IMR-90 (cell line): Measurements from ENCODE around the gene RNF34. TPM values are rescaled to one million over a fixed set of nuclear protein-coding genes. Genes with fewer than 3 reads are reported as not detected.

ENCODE experiments used
- ATAC-seq: fragments of 200-7000 bp; cut with Tn5 transposase; 2 replicates; pipeline ENCODE4 v1.9.1; 2020; ENCODE audit warnings: low read depth, mild to moderate bottlenecking, moderate library complexity
- BruUV-seq: library from RNA; stranded (reverse); fragments of 400-500 nt; replicated peaks from 2 replicates; lab custom pipeline; 2021; lab: Mats Ljungman, UMichigan
- CTCF ChIA-PET: fragments of 300-600 bp; formaldehyde crosslinking; extraction: SDS; loops from one replicate; lab custom pipeline; 2021; ENCODE audit warnings: antibody characterized with exemption; lab: Yijun Ruan, JAX
- POLR2A ChIA-PET: fragments of 300-600 bp; sonication (Branson Sonifier 250); formaldehyde crosslinking; loops from one replicate; lab custom pipeline; 2022; ENCODE audit warnings: antibody characterized with exemption; ENCODE audit not compliant: unreplicated experiment; lab: Charles Lee
- DNase-seq: peaks from one replicate; pipeline ENCODE4 v3.0.0; 2013
- H2AFZ ChIP-seq: replicated peaks from 2 replicates; pipeline ENCODE3; 2013; ENCODE audit warnings: low read length, mild to moderate bottlenecking; ENCODE audit not compliant: poor library complexity
- H2AK5ac ChIP-seq: 2 replicates; pipeline ENCODE4 v1.6.1; 2013; ENCODE audit warnings: low read depth, low read length, inconsistent platforms
- H2AK9ac ChIP-seq: replicated peaks from 2 replicates; pipeline ENCODE3; 2013; ENCODE audit warnings: mild to moderate bottlenecking, low read depth, low read length, moderate library complexity; ENCODE audit not compliant: poor library complexity
- H2BK120ac ChIP-seq: 2 replicates; pipeline ENCODE4 v1.6.1; 2013; ENCODE audit warnings: low read depth, low read length, inconsistent platforms
- H2BK15ac ChIP-seq: 3 replicates; pipeline ENCODE4 v1.6.1; 2013; ENCODE audit warnings: low read depth, low read length, inconsistent platforms
- H2BK20ac ChIP-seq: 2 replicates; pipeline ENCODE4 v1.6.1; 2013; ENCODE audit warnings: low read depth, mild to moderate bottlenecking, inconsistent platforms, low read length, moderate library complexity
- H2BK5ac ChIP-seq: 2 replicates; pipeline ENCODE4 v1.6.1; 2013; ENCODE audit warnings: mild to moderate bottlenecking, low read depth, low read length, inconsistent platforms; ENCODE audit not compliant: poor library complexity, severe bottlenecking
- H3K14ac ChIP-seq: replicated peaks from 2 replicates; pipeline ENCODE4 v1.6.1; 2013; ENCODE audit warnings: low read depth, low read length, inconsistent platforms
- H3K18ac ChIP-seq: 2 replicates; pipeline ENCODE4 v1.6.1; 2013; ENCODE audit warnings: low read depth, low read length, control low read depth
- H3K23ac ChIP-seq: 2 replicates; pipeline ENCODE4 v1.6.1; 2013; ENCODE audit warnings: low read depth, low read length, inconsistent platforms
- H3K27ac ChIP-seq: 2 replicates; pipeline ENCODE4 v1.5.1; 2013; ENCODE audit warnings: mild to moderate bottlenecking, control low read depth, low read length; ENCODE audit not compliant: insufficient read depth
- H3K27me3 ChIP-seq: 2 replicates; pipeline ENCODE4 v1.6.1; 2013; ENCODE audit warnings: low read length; ENCODE audit not compliant: control insufficient read depth, insufficient read depth
- H3K36me3 ChIP-seq: 2 replicates; pipeline ENCODE4 v1.6.1; 2013; ENCODE audit warnings: low read length, mixed read lengths; ENCODE audit not compliant: control insufficient read depth, insufficient read depth
- H3K4ac ChIP-seq: 2 replicates; pipeline ENCODE4 v1.6.1; 2013; ENCODE audit warnings: low read depth, low read length, inconsistent platforms
- H3K4me1 ChIP-seq: 2 replicates; pipeline ENCODE4 v1.6.1; 2013; ENCODE audit warnings: low read length, mixed read lengths; ENCODE audit not compliant: control insufficient read depth, insufficient read depth
- H3K4me2 ChIP-seq: 2 replicates; pipeline ENCODE4 v1.6.1; 2013; ENCODE audit warnings: low read depth, mild to moderate bottlenecking, control low read depth, low read length, moderate library complexity
- H3K4me3 ChIP-seq: 2 replicates; pipeline ENCODE4 v1.5.1; 2013; ENCODE audit warnings: low read depth, mild to moderate bottlenecking, control low read depth, low read length, moderate library complexity; ENCODE audit not compliant: insufficient read depth
- H3K56ac ChIP-seq: 2 replicates; pipeline ENCODE4 v1.6.1; 2013; ENCODE audit warnings: low read length, inconsistent platforms; ENCODE audit not compliant: insufficient read depth; ENCODE audit errors: extremely low read depth
- H3K79me1 ChIP-seq, 2 experiments: 2 replicates each; pipeline ENCODE4 v1.6.1; 2013; ENCODE audit warnings: low read length in 2 of 2, inconsistent platforms in 1 of 2, low read depth in 1 of 2
- H3K9ac ChIP-seq: 2 replicates; pipeline ENCODE4 v1.6.1; 2013; ENCODE audit warnings: low read depth, low read length, control low read depth
- H3K9me1 ChIP-seq: 2 replicates; pipeline ENCODE4 v1.6.1; 2013; ENCODE audit warnings: low read length, inconsistent platforms; ENCODE audit not compliant: insufficient read depth
- H3K9me3 ChIP-seq: 2 replicates; pipeline ENCODE4 v1.6.1; 2013; ENCODE audit warnings: low read length; ENCODE audit not compliant: control insufficient read depth, insufficient read depth
- H4K20me1 ChIP-seq: 2 replicates; pipeline ENCODE4 v1.6.1; 2013; ENCODE audit warnings: low read length, inconsistent platforms; ENCODE audit not compliant: insufficient read depth
- H4K5ac ChIP-seq: 2 replicates; pipeline ENCODE4 v1.6.1; 2013; ENCODE audit warnings: mild to moderate bottlenecking, low read depth, low read length, control low read depth
- H4K8ac ChIP-seq, 2 experiments: 2 replicates each; pipeline ENCODE4 v1.6.1; 2013; ENCODE audit warnings: low read depth in 2 of 2, low read length in 2 of 2, control low read depth in 1 of 2, inconsistent platforms in 1 of 2
- H4K91ac ChIP-seq: 2 replicates; pipeline ENCODE4 v1.6.1; 2013; ENCODE audit warnings: low read depth, low read length, inconsistent platforms; ENCODE audit not compliant: insufficient read depth
- BHLHE40 ChIP-seq: fragments of 150-350 bp; IDR thresholded peaks from 2 replicates; pipeline ENCODE4 v1.6.1; 2016; ENCODE audit warnings: mild to moderate bottlenecking, low read depth, low read length
- CEBPB ChIP-seq: IDR thresholded peaks from 2 replicates; pipeline ENCODE4 v1.6.1; 2012; ENCODE audit warnings: low read depth, low read length, improper control_type of control experiment
- CHD1 ChIP-seq: IDR thresholded peaks from 2 replicates; pipeline ENCODE4 v1.6.1; 2012; ENCODE audit warnings: low read depth, low read length, improper control_type of control experiment
- CTCF ChIP-seq: conservative IDR thresholded peaks from 2 replicates; pipeline ENCODE4 v1.5.1; 2012; ENCODE audit warnings: mild to moderate bottlenecking, low read depth, low read length, improper control_type of control experiment
- ELK1 ChIP-seq: fragments of 150-350 bp; IDR thresholded peaks from 2 replicates; pipeline ENCODE4 v1.6.1; 2016; ENCODE audit warnings: low read depth, mild to moderate bottlenecking, low read length, moderate library complexity, borderline replicate concordance
- FOS ChIP-seq: fragments of 150-350 bp; IDR thresholded peaks from 2 replicates; pipeline ENCODE4 v1.6.1; 2016; ENCODE audit warnings: low read depth, low read length
- POLR2A ChIP-seq: IDR thresholded peaks from 2 replicates; pipeline ENCODE4 v1.6.1; 2012; ENCODE audit warnings: mild to moderate bottlenecking, low read depth, low read length
- RAD21 ChIP-seq: IDR thresholded peaks from 2 replicates; pipeline ENCODE4 v1.6.1; 2012; ENCODE audit warnings: low read length, improper control_type of control experiment
- RCOR1 ChIP-seq: IDR thresholded peaks from 2 replicates; pipeline ENCODE4 v1.6.1; 2012; ENCODE audit warnings: mild to moderate bottlenecking, low read length, improper control_type of control experiment; ENCODE audit not compliant: insufficient replicate concordance
- RFX5 ChIP-seq: IDR thresholded peaks from 2 replicates; pipeline ENCODE4 v1.8.0; 2012; ENCODE audit warnings: low read depth, mild to moderate bottlenecking, low read length, moderate library complexity
- WGBS, 2 experiments: methylation state at CpG; one replicate each; pipeline versions ENCODE4 v1.1.5 to v1.1.7; 2013; ENCODE audit warnings: missing lambda C conversion rate in 2 of 2; ENCODE audit not compliant: insufficient read length in 1 of 2; ENCODE audit errors: extremely low coverage in 2 of 2; 5-methylcytosine and 5-hydroxymethylcytosine counted together
- dilution Hi-C: fragments of 300-500 bp; cut with HindIII; formaldehyde crosslinking; loops from one replicate; pipeline ENCODE4 v1.14.3; 2018; ENCODE audit warnings: low sequenced_read_pairs; ENCODE audit not compliant: unreplicated experiment
- in situ Hi-C: fragments of 300-500 bp; cut with MboI; formaldehyde crosslinking; loops from 3 replicates; pipeline ENCODE4 v1.14.3; 2019; ENCODE audit warnings: low sequenced_read_pairs, inconsistent platforms, mixed read lengths
- intact Hi-C: fragments of 100-400 bp; cut with micrococcal nuclease; formaldehyde crosslinking; loops from 2 replicates; pipeline ENCODE4 v1.10.0; 2022
- polyA plus RNA-seq, 3 experiments: library from polyadenylated mRNA; depleted of rRNA; stranded (reverse); fragments of >200 nt; gene quantifications; 2 replicates each; pipeline ENCODE4 v1.2.3, GENCODE V29; 2012; ENCODE audit warnings: low replicate concordance in 1 of 3
- total RNA-seq: library from RNA; depleted of rRNA; stranded (reverse); fragments of >200 nt; gene quantifications from 2 replicates; pipeline ENCODE4 v1.2.3, GENCODE V29; 2012

RNF34 gene
- total and polyA plus RNA-seq, 2 of the 4 experiments (the other 2 are of a cell fraction) = 33.2 to 69.5 TPM

- BruUV-seq = no TSS peak
- Histone ChIP-seq H3K27me3 (no peaks in the 10 kb centered on the region), H3K18ac (no peak overlapping the region), H3K27ac (no peak overlapping the region), H3K9me3 (no peaks in the 10 kb centered on the region), H3K9ac (no peak overlapping the region), H3K23ac (no peak overlapping the region), H4K91ac (no peak overlapping the region), H2BK5ac (no peak overlapping the region), H2BK15ac (no peak overlapping the region), H4K20me1 (no peaks in the 10 kb centered on the region), H2AK9ac (no peak overlapping the region), H3K14ac (no peak overlapping the region), H3K4me2 (peak overlapping the region; percentile 5), H4K8ac (peak overlapping the region in 1 of 2 experiments; percentile 27; a peak in 1 of 4 replicates), H3K56ac (no peak overlapping the region), H3K4me1 (peaks cover 5% of the 10 kb centered on the region), H3K4me3 (no peak overlapping the region), H3K36me3 (no peaks in the 10 kb centered on the region), H2BK20ac (no peak overlapping the region), H2AK5ac (no peak overlapping the region), H2AFZ (peak overlapping the region; percentile 83), H3K4ac (peak overlapping the region; percentile 58; the same call in 1 of the 2 replicates), H4K5ac (peak overlapping the region; percentile 42; the same call in 1 of the 2 replicates), H2BK120ac (no peak overlapping the region), H3K79me1 (no peaks in the 10 kb centered on the region), H3K9me1 (peaks cover 6% of the 10 kb centered on the region; the same call in 1 of the 2 replicates)
- intact Hi-C loops (no loop called here), in situ Hi-C loops (loop anchor here (5.0 kb wide), 1 partner anchor 39 kb away; the partner anchor contains the start of gene ANAPC5), dilution Hi-C loops (no loop called here)
- TF ChIP-seq RCOR1 (no peak), ELK1 (no peak), CEBPB (no peak), FOS (no peak), POLR2A (no peak), CTCF (no peak), RFX5 (no peak), CHD1 (no peak), BHLHE40 (no peak), RAD21 (no peak)
- 50% methylated on average over 1 of the region's 10 CpGs; no CpG with 5 or more reads in 1 of the 2 experiments for WGBS, 2 experiments
- ATAC-seq (no peak; the same call in 1 of the 2 replicates), DNase-seq (peak; percentile 61)
- ChIA-PET POLR2A (no interaction called here), CTCF (interaction anchor here (0.6 to 1.0 kb wide), 4 partner anchors 10 to 479 kb away, joined by 3 to 5 read pairs (median 3); no protein-coding TSS in a partner anchor)
Measured at GRCh38 chr12:121391619-121392324, 8.1 kb upstream of the RNF34 start.
